HepG2 (cell line): Measurements from ENCODE around the gene FAM229B. TPM values are rescaled to one million over a fixed set of nuclear protein-coding genes. Genes with fewer than 3 reads are reported as not detected.

Experiments used
- ATAC-seq: fragments of 200-7000 bp; cut with Tn5 transposase; 3 replicates; pipeline ENCODE4 v1.9.1; 2020; ENCODE audit warnings: mild to moderate bottlenecking, moderate library complexity
- BruUV-seq: library from RNA; stranded (reverse); fragments of 400-500 nt; replicated peaks from 2 replicates; lab custom pipeline; 2021; lab: Mats Ljungman, UMichigan
- CTCF ChIA-PET: fragments of 300-600 bp; formaldehyde crosslinking; extraction: SDS; loops from one replicate; lab custom pipeline; 2021; ENCODE audit warnings: low total read pairs, inconsistent platforms, low intra/inter-chr PET ratio; lab: Yijun Ruan, JAX
- POLR2A ChIA-PET: fragments of 350-600 bp; sonication (Branson Sonifier 250); formaldehyde crosslinking; loops from one replicate; lab custom pipeline; 2020; ENCODE audit warnings: antibody characterized with exemption, inconsistent platforms; lab: Yijun Ruan, JAX
- DNase-seq: peaks from one replicate; pipeline ENCODE4 v3.0.0-alpha.2; 2015; ENCODE audit warnings: low spot score
- FAIRE-seq: peaks from 3 replicates; lab custom pipeline; 2011; peaks lifted over from hg19 to GRCh38; lab: Jason Lieb, UNC
- H2AFZ ChIP-seq: one replicate; pipeline ENCODE4 v1.6.1; 2011; ENCODE audit warnings: low read length, inconsistent platforms
- H3K27ac ChIP-seq: fragments of 300-600 bp; 3 replicates; pipeline ENCODE4 v1.8.0; 2011; ENCODE audit warnings: mixed run types, mild to moderate bottlenecking, mixed read lengths, low read length, inconsistent platforms; ENCODE audit not compliant: insufficient read depth; ENCODE audit errors: extremely low read length
- H3K27me3 ChIP-seq, 2 experiments: fragments of 200-600 bp in 1 of 2; 2 replicates in 1 of 2; 3 replicates in 1 of 2; pipeline versions ENCODE4 v1.6.0 to v1.8.0; 2011; ENCODE audit warnings: low read length in 2 of 2, mild to moderate bottlenecking in 2 of 2, moderate library complexity in 2 of 2, inconsistent platforms in 1 of 2; ENCODE audit not compliant: insufficient read depth in 2 of 2, control insufficient read depth in 1 of 2
- H3K36me3 ChIP-seq, 2 experiments: fragments of 200-600 bp in 1 of 2; replicated peaks in 1 of 2; 2 replicates in 1 of 2; 3 replicates in 1 of 2; pipeline versions ENCODE4 v1.5.1 to v1.8.0; 2011; ENCODE audit warnings: low read length in 2 of 2, inconsistent platforms in 1 of 2; ENCODE audit not compliant: insufficient read depth in 2 of 2, control insufficient read depth in 1 of 2
- H3K4me1 ChIP-seq: 2 replicates; pipeline ENCODE4 v1.5.1; 2012; ENCODE audit warnings: low read length, inconsistent platforms; ENCODE audit not compliant: insufficient read depth
- H3K4me2 ChIP-seq: 2 replicates; pipeline ENCODE4 v1.6.0; 2011; ENCODE audit warnings: low read depth, low read length, inconsistent platforms
- H3K4me3 ChIP-seq, 3 experiments: fragments of 200-600 bp in 1 of 3; sonication (generic), shearing (Covaris generic) in 1 of 3; replicated peaks in 1 of 3; 2 replicates each; pipeline ENCODE4 v1.5.1; 2011 to 2016; ENCODE audit warnings: low read length in 3 of 3, inconsistent platforms in 2 of 3, low read depth in 2 of 3, mild to moderate bottlenecking in 2 of 3, control low read depth in 1 of 3, mixed read lengths in 1 of 3; ENCODE audit not compliant: insufficient read depth in 1 of 3
- H3K79me2 ChIP-seq: one replicate; pipeline ENCODE4 v1.6.1; 2011; ENCODE audit warnings: low read length, inconsistent platforms; ENCODE audit not compliant: insufficient read depth
- H3K9ac ChIP-seq: 2 replicates; pipeline ENCODE4 v1.6.0; 2011; ENCODE audit warnings: mild to moderate bottlenecking, low read depth, low read length, inconsistent platforms; ENCODE audit not compliant: insufficient read depth
- H3K9me3 ChIP-seq: 2 replicates; pipeline ENCODE4 v1.5.1; 2012; ENCODE audit warnings: mild to moderate bottlenecking, low read length
- H4K20me1 ChIP-seq: 2 replicates; pipeline ENCODE4 v1.6.0; 2011; ENCODE audit warnings: inconsistent platforms, mild to moderate bottlenecking, low read length, moderate library complexity; ENCODE audit not compliant: insufficient read depth
- HMG20A ChIP-seq: IDR thresholded peaks from 2 replicates; pipeline ENCODE4 v1.6.1; 2016; ENCODE audit warnings: borderline replicate concordance
- HOXA3 ChIP-seq: sonication (generic); formaldehyde crosslinking; IDR thresholded peaks from 2 replicates; pipeline ENCODE4 v1.5.0; 2020; ENCODE audit warnings: missing genetic modification reagents
- MAFF ChIP-seq: IDR thresholded peaks from 2 replicates; pipeline ENCODE4 v1.6.1; 2011; ENCODE audit warnings: low read depth, low read length, improper control_type of control experiment
- MXD1 ChIP-seq: sonication (generic); formaldehyde crosslinking; IDR thresholded peaks from 2 replicates; pipeline ENCODE4 v1.4.0; 2020; ENCODE audit warnings: mild to moderate bottlenecking, missing genetic modification reagents
- SALL1 ChIP-seq: sonication (generic); formaldehyde crosslinking; IDR thresholded peaks from 2 replicates; pipeline ENCODE4 v1.8.0; 2022; ENCODE audit warnings: mild to moderate bottlenecking, missing genetic modification reagents
- ZNF124 ChIP-seq: sonication (generic); formaldehyde crosslinking; IDR thresholded peaks from 2 replicates; pipeline ENCODE4 v1.4.0; 2020; ENCODE audit warnings: missing genetic modification reagents
- ZNF329 ChIP-seq: sonication (generic); formaldehyde crosslinking; IDR thresholded peaks from 2 replicates; pipeline ENCODE4 v1.9.0; 2021; ENCODE audit warnings: low read depth, mild to moderate bottlenecking, missing genetic modification reagents
- ZNF737 ChIP-seq: sonication (generic); formaldehyde crosslinking; IDR thresholded peaks from 2 replicates; pipeline ENCODE4 v1.5.0; 2020; ENCODE audit warnings: missing genetic modification reagents, mild to moderate bottlenecking, borderline replicate concordance
- WGBS: methylation state at CpG from one replicate; pipeline ENCODE4 v1.1.6; 2017; ENCODE audit warnings: low lambda C conversion rate; 5-methylcytosine and 5-hydroxymethylcytosine counted together
- in situ Hi-C: cut with HindIII; loops from 2 replicates; pipeline ENCODE4 v1.10.0; 2017; ENCODE audit warnings: low pct_unique_long_range_greater_than_20kb; ENCODE audit not compliant: extremely low pct_ligation_motif_present
- intact Hi-C: fragments of 100-400 bp; cut with micrococcal nuclease; formaldehyde crosslinking; loops from one replicate; pipeline ENCODE4 v1.10.0; 2022; ENCODE audit not compliant: unreplicated experiment
- polyA plus RNA-seq, 8 experiments: library from polyadenylated mRNA; depleted of rRNA in 3 of 8; stranded (reverse) in 7 of 8; unstranded in 1 of 8; fragments of >200 nt; fragmentation: Illumina TruSeq in 4 of 8; extraction: Trizol in 4 of 8; gene quantifications; 2 replicates each; pipeline versions ENCODE4 v1.2.1 to v1.2.3, GENCODE V29; 2011 to 2016; ENCODE audit warnings: low read depth in 4 of 8, missing spikeins in 1 of 8, mixed read lengths in 1 of 8; ENCODE audit not compliant: insufficient read depth in 1 of 8
- total RNA-seq, 5 experiments: library from RNA; depleted of rRNA; stranded (reverse); fragments of >200 nt; fragmentation: Illumina TruSeq; extraction: Trizol; gene quantifications; 2 replicates each; pipeline ENCODE4 v1.2.3, GENCODE V29; 2016; ENCODE audit warnings: low read depth in 1 of 5
- TF ChIP-seq, protein P1 (sequence below): sonication (generic); formaldehyde crosslinking; IDR thresholded peaks from 2 replicates; pipeline ENCODE4 v1.8.0; 2022; ENCODE audit warnings: mild to moderate bottlenecking, missing genetic modification reagents
- TF ChIP-seq, protein P2 (sequence below): sonication (generic); formaldehyde crosslinking; IDR thresholded peaks from 2 replicates; pipeline ENCODE4 v1.4.0; 2020; ENCODE audit warnings: missing genetic modification reagents, borderline replicate concordance

The FAM229B gene
- total and polyA plus RNA-seq, 2 of the 13 experiments (the other 11 are each of a cell fraction or from before 2014, with no cell fraction given): 11.3 to 19.5 TPM

DNA sequence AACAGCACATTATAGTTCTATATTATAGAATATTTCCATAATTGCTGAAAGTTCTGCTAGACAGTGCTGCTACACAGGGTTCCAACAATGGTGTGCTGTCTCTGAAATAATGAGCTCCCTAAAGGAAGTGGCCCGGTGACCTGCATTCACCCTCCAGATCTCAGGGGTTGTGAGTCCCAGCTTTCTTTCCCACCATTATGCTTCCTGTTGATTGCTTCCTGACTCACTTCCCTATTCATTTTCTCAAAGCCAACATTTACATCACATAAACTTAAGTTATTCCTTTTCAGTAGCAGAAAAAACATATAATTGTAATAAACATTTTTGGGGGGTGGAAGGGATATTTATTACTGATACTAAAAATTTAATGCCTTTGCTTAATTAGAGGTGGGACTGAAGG, 46.4 kb upstream of the FAM229B start (continued):
- TF ChIP-seq ZNF737 (CRISPR knock-in tag) (no peak), MXD1 (no peak), ZNF124 (CRISPR knock-in tag) (no peak)
- TF ChIP-seq, protein P1, sequence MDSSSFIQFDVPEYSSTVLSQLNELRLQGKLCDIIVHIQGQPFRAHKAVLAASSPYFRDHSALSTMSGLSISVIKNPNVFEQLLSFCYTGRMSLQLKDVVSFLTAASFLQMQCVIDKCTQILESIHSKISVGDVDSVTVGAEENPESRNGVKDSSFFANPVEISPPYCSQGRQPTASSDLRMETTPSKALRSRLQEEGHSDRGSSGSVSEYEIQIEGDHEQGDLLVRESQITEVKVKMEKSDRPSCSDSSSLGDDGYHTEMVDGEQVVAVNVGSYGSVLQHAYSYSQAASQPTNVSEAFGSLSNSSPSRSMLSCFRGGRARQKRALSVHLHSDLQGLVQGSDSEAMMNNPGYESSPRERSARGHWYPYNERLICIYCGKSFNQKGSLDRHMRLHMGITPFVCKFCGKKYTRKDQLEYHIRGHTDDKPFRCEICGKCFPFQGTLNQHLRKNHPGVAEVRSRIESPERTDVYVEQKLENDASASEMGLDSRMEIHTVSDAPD (CRISPR knock-in tag): no peak
- TF ChIP-seq, protein P2, sequence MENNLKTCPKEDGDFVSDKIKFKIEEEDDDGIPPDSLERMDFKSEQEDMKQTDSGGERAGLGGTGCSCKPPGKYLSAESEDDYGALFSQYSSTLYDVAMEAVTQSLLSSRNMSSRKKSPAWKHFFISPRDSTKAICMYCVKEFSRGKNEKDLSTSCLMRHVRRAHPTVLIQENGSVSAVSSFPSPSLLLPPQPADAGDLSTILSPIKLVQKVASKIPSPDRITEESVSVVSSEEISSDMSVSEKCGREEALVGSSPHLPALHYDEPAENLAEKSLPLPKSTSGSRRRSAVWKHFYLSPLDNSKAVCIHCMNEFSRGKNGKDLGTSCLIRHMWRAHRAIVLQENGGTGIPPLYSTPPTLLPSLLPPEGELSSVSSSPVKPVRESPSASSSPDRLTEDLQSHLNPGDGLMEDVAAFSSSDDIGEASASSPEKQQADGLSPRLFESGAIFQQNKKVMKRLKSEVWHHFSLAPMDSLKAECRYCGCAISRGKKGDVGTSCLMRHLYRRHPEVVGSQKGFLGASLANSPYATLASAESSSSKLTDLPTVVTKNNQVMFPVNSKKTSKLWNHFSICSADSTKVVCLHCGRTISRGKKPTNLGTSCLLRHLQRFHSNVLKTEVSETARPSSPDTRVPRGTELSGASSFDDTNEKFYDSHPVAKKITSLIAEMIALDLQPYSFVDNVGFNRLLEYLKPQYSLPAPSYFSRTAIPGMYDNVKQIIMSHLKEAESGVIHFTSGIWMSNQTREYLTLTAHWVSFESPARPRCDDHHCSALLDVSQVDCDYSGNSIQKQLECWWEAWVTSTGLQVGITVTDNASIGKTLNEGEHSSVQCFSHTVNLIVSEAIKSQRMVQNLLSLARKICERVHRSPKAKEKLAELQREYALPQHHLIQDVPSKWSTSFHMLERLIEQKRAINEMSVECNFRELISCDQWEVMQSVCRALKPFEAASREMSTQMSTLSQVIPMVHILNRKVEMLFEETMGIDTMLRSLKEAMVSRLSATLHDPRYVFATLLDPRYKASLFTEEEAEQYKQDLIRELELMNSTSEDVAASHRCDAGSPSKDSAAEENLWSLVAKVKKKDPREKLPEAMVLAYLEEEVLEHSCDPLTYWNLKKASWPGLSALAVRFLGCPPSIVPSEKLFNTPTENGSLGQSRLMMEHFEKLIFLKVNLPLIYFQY (CRISPR knock-in tag): no peak
- TF ChIP-seq, all 625 proteins: peak for 0

DNA sequence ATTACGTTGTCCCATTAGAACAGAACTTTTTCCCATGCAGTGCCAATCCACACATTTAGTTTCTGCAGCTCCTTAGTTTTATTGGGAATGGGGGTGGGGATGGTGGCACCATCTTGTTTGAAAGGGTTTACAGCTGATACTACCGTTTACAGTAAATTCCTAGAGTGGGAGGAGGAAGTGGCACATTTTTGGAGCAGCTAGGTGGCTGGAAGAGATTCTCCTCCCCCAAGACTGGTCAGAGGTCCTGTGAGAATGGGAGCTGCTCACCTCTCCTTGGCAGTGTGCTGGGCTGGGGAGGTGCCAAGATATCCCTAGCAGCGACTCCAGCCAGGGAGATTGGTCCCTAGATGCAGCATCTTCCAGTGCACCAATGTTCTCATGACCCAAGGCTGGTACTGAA, 45.9 kb upstream of the FAM229B start:
- TF ChIP-seq MAFF (no peak), HOXA3 (no peak), HMG20A (CRISPR knock-in tag) (no peak), ZNF329 (CRISPR knock-in tag) (no peak), SALL1 (CRISPR knock-in tag) (no peak)
- TF ChIP-seq, all 625 proteins: peak for 0
- no peaks in the 10 kb centered on the region for H3K9me3 ChIP-seq
- H3K79me2 ChIP-seq: no peaks in the 10 kb centered on the region
- no peaks in the 10 kb centered on the region for H3K36me3 ChIP-seq
- in situ Hi-C loops: no loop called here
- intact Hi-C loops: no loop called here
- POLR2A ChIA-PET: no interaction called here
- no peak overlapping the region for H3K27ac ChIP-seq
- DNase-seq (no peak), FAIRE-seq (no peak), ATAC-seq (no peak)
- 23% methylated on average over 3 of the region's 3 CpGs for WGBS
- no peak overlapping the region for H3K4me2 ChIP-seq
- H2AFZ ChIP-seq: no peak overlapping the region
- H3K4me3 ChIP-seq: no peak overlapping the region
- CTCF ChIA-PET: no interaction called here
- no TSS peak for BruUV-seq
- H3K4me1 ChIP-seq: peaks cover 4% of the 10 kb centered on the region; the same call in 1 of the 2 replicates
- no peaks in the 10 kb centered on the region; a peak in 2 of 5 replicates for H3K27me3 ChIP-seq
- no peaks in the 10 kb centered on the region for H4K20me1 ChIP-seq
- H3K9ac ChIP-seq: no peak overlapping the region
